ENCODE results near the gene HES2. TPM values are rescaled to one million over a fixed set of nuclear protein-coding genes. Genes with fewer than 3 reads are reported as not detected.

Gene HES2
- total RNA-seq (under 1 TPM in 1 of 10 donors, not detected in 9; 0.25 TPM), polyA plus RNA-seq (under 1 TPM in 1 of 2 donors, not detected in 1; 0.22 TPM)
- long read RNA-seq, donor 1 = 0 reads
- long read RNA-seq, donor 2 = 0 reads
- long read RNA-seq, donor 3 = 0 reads

- H3K4me1 ChIP-seq = peaks cover 27 to 44% (median 40%) of the 10 kb centered on the region in 9 donors
- H3K27me3 ChIP-seq = peaks cover 59 to 100% (median 98%) of the 10 kb centered on the region in 7 donors
- DNase-seq (no peak), ATAC-seq (peak in 6 of 8 donors; percentile 39 to 66 (median 48))
- intact Hi-C loops (cut with DNase I) = loop anchor here in 1 of 10 donors (5.0 kb wide), 1 partner anchor 168 kb away; no protein-coding TSS in a partner anchor
- TF ChIP-seq CTCF (IDR thresholded peaks at IDR 0.05) = no peak
- H3K9me3 ChIP-seq = no peaks in the 10 kb centered on the region
- no peak within 1 kb of the TSS for H3K27ac ChIP-seq
- H3K4me3 ChIP-seq = peak within 1 kb of the TSS; percentile 23 to 55 (median 44)
- no peaks in the 10 kb centered on the region for H3K36me3 ChIP-seq
- WGBS, 2 donors = 1 to 2% methylated on average over 48 to 62 of the region's 62 CpGs
Observed at GRCh38 chr1:6419804-6420453, at the start of gene HES2. TSS of gene HES2 (minus strand) at chr1:6419919. CDS start at chr1:6419820, 99 bp downstream.

GRCh38 chr1:6468729-6469461, 49.2 kb upstream of the HES2 start:
- TF ChIP-seq CTCF (IDR thresholded peaks at IDR 0.05) = no peak
- Histone ChIP-seq H3K4me1 (peaks cover 0 to 10% (median 0%) of the 10 kb centered on the region in 9 donors), H3K36me3 (peaks cover 0 to 91% (median 30%) of the 10 kb centered on the region in 9 donors), H3K27ac (no peak overlapping the region), H3K4me3 (no peak overlapping the region), H3K27me3 (peaks cover 0 to 26% (median 0%) of the 10 kb centered on the region in 7 donors), H3K9me3 (no peaks in the 10 kb centered on the region)
- intact Hi-C loops (cut with DNase I) = loop anchor here in 1 of 10 donors (5.0 kb wide), 1 partner anchor 488 kb away; no protein-coding TSS in a partner anchor
- ATAC-seq (no peak), DNase-seq (no peak)
- WGBS, 2 donors = 95 to 96% methylated on average over 13 of the region's 13 CpGs

- no peak overlapping the region for H3K27ac ChIP-seq
- H3K27me3 ChIP-seq = peaks cover 0 to 26% (median 0%) of the 10 kb centered on the region in 7 donors
- intact Hi-C loops (cut with DNase I) = loop anchor here in 1 of 10 donors (5.0 kb wide), 1 partner anchor 489 kb away; no protein-coding TSS in a partner anchor
- peaks cover 0 to 11% (median 0%) of the 10 kb centered on the region in 9 donors for H3K4me1 ChIP-seq
- ATAC-seq (no peak), DNase-seq (no peak)
- no peaks in the 10 kb centered on the region for H3K9me3 ChIP-seq
- no peak overlapping the region for H3K4me3 ChIP-seq
- H3K36me3 ChIP-seq = peaks cover 0 to 91% (median 26%) of the 10 kb centered on the region in 9 donors
- WGBS, 2 donors = 87 to 92% methylated on average over 30 of the region's 30 CpGs
- TF ChIP-seq CTCF (IDR thresholded peaks at IDR 0.05) = no peak
Observed at GRCh38 chr1:6467744-6468688, 48.3 kb upstream of the HES2 start.
